Spleen (tissue), 11 donors: ENCODE data around the gene CDC27. TPM values are rescaled to one million over a fixed set of nuclear protein-coding genes. Genes with fewer than 3 reads are reported as not detected.
"Not testable (repeated sequence)": the region's sequence is repeated elsewhere in the genome, so short reads cannot be mapped to it uniquely, and the experiment has no call there.

Experiments
- DNase-seq: peaks from one replicate; pipeline ENCODE4 v3.0.0-alpha.2; 2020
- H3K27ac ChIP-seq, 8 donors: fragments of 200-600 bp; sonication (generic) in 7 of 8; 1 replicate in 4 of 8; 2 replicates in 4 of 8; pipeline versions ENCODE4 v1.5.0 to v1.8.0; 2016 to 2021; ENCODE audit warnings: inconsistent platforms in 4 of 8, mild to moderate bottlenecking in 4 of 8, moderate library complexity in 1 of 8
- H3K27me3 ChIP-seq, 7 donors: fragments of 200-600 bp; sonication (generic) in 6 of 7; replicated peaks in 1 of 7; 1 replicate in 4 of 7; 2 replicates in 3 of 7; pipeline versions ENCODE4 v1.5.0 to v1.8.0; 2016 to 2021; ENCODE audit warnings: inconsistent platforms in 3 of 7, mild to moderate bottlenecking in 1 of 7
- H3K36me3 ChIP-seq, 6 donors: fragments of 200-600 bp; sonication (generic) in 5 of 6; 1 replicate in 4 of 6; 2 replicates in 2 of 6; pipeline versions ENCODE4 v1.5.0 to v1.8.0; 2016 to 2021; ENCODE audit warnings: inconsistent platforms in 2 of 6
- H3K4me1 ChIP-seq, 6 donors: fragments of 200-600 bp; sonication (generic) in 5 of 6; 1 replicate in 3 of 6; 2 replicates in 3 of 6; pipeline versions ENCODE4 v1.5.0 to v1.8.0; 2016 to 2021; ENCODE audit warnings: inconsistent platforms in 3 of 6
- H3K4me3 ChIP-seq, 8 donors: fragments of 200-600 bp; sonication (generic) in 7 of 8; 1 replicate in 4 of 8; 2 replicates in 4 of 8; pipeline versions ENCODE4 v1.5.0 to v1.8.0; 2016 to 2021; ENCODE audit warnings: inconsistent platforms in 4 of 8, mild to moderate bottlenecking in 4 of 8, moderate library complexity in 2 of 8
- H3K9me3 ChIP-seq, 8 donors: fragments of 200-600 bp; sonication (generic) in 7 of 8; 1 replicate in 4 of 8; 2 replicates in 4 of 8; pipeline versions ENCODE4 v1.5.0 to v1.8.0; 2016 to 2021; ENCODE audit warnings: inconsistent platforms in 4 of 8
- CTCF ChIP-seq, 11 experiments: fragments of 200-600 bp in 7 of 11; fragments of 450-650 bp in 4 of 11; sonication (generic) in 4 of 11; IDR thresholded peaks in 8 of 11; conservative IDR thresholded peaks in 3 of 11; 1 replicate in 7 of 11; 2 replicates in 4 of 11; pipeline versions ENCODE4 v1.4.0 to v1.8.0; 2016 to 2021; ENCODE audit warnings: antibody characterized with exemption in 11 of 11, inconsistent platforms in 4 of 11, mild to moderate bottlenecking in 1 of 11
- POLR2A ChIP-seq, 3 donors: fragments of 450-650 bp; IDR thresholded peaks; one replicate each; pipeline ENCODE4 v1.5.1; 2017; ENCODE audit warnings: antibody characterized with exemption in 3 of 3, mild to moderate bottlenecking in 1 of 3
- POLR2AphosphoS5 ChIP-seq, 3 donors: sonication (generic); formaldehyde crosslinking; IDR thresholded peaks; one replicate each; pipeline ENCODE4 v1.5.1; 2017; ENCODE audit warnings: antibody characterized with exemption in 3 of 3
- WGBS, 5 donors: extraction: QIAGEN DNeasy Blood & Tissue Kit in 3 of 5; methylation state at CpG; one replicate each; pipeline versions ENCODE4 v1.1.5 to v1.1.7; 2013 to 2018; 5-methylcytosine and 5-hydroxymethylcytosine counted together
- intact Hi-C: fragments of 100-400 bp; cut with DNase I; formaldehyde crosslinking; loops from one replicate; pipeline ENCODE4 v1.15.0; 2023; ENCODE audit warnings: low total_unique reads
- polyA plus RNA-seq, 3 donors: library from polyadenylated mRNA; stranded (reverse); fragments of 200-250 nt; gene quantifications; one replicate each; pipeline ENCODE4 v1.2.1, GENCODE V29; 2013
- total RNA-seq, 7 donors: library from RNA; depleted of rRNA in 3 of 7; stranded (reverse); fragments of >200 nt in 3 of 7; fragmentation: NEBNext Ultra II Directional in 4 of 7; extraction: Animal tissue kit (Norgen Biotek cat#: 25700) in 4 of 7; gene quantifications; one replicate each; pipeline versions ENCODE4 v1.1.0 to v1.2.1, GENCODE V29; 2016 to 2021
- donor health status: healthy with polysubstance abuse.
- donor health status: DM: no; HTN: no; CAD: no; lungs with moderate emphysema.
- donor health status: DM: no; HTN: no; CAD: no.
- donor health status: Bipolar disorder and iron deficiency.
- donor health status: healthy.
- donor health status: DM: no; HTN: no; CAD: no.
- donor health status: DM: yes; HTN: yes; CAD: no.

CDC27 gene
- total and polyA plus RNA-seq, 10 donors, result 14.0 to 94.5 (median 75.8) TPM

GRCh38 chr17:47119746-47120520 is 69.2 kb downstream of the CDC27 start:
- TF ChIP-seq POLR2A (IDR thresholded peaks at IDR 0.05) (no peak), CTCF (IDR thresholded peaks at IDR 0.05 in 8 of 11, conservative IDR thresholded peaks at IDR 0.05 in 3 of 11) (no peak), POLR2AphosphoS5 (IDR thresholded peaks at IDR 0.05) (no peak)
- Histone ChIP-seq H3K36me3 (peaks cover 5 to 81% (median 38%) of the 10 kb centered on the region in 6 donors), H3K9me3 (no peaks in the 10 kb centered on the region), H3K27ac (no peak overlapping the region), H3K27me3 (no peaks in the 10 kb centered on the region), H3K4me1 (no peaks in the 10 kb centered on the region), H3K4me3 (no peak overlapping the region)
- 88 to 93% (median 91%) methylated on average over 2 of the region's 2 CpGs for WGBS, 5 donors
- intact Hi-C loops, result no loop called here
- DNase-seq, result no peak

- no peaks in the 10 kb centered on the region for H3K27me3 ChIP-seq
- no peak overlapping the region for H3K4me3 ChIP-seq
- no peaks in the 10 kb centered on the region for H3K9me3 ChIP-seq
- no peaks in the 10 kb centered on the region for H3K4me1 ChIP-seq
- TF ChIP-seq POLR2AphosphoS5 (IDR thresholded peaks at IDR 0.05) (no peak), CTCF (IDR thresholded peaks at IDR 0.05 in 8 of 11, conservative IDR thresholded peaks at IDR 0.05 in 3 of 11) (no peak), POLR2A (IDR thresholded peaks at IDR 0.05) (no peak)
- intact Hi-C loops, result no loop called here
- peaks cover 5 to 56% (median 25%) of the 10 kb centered on the region in 6 donors for H3K36me3 ChIP-seq
- no peak overlapping the region for H3K27ac ChIP-seq
- WGBS, 5 donors, result 95 to 96% (median 95%) methylated on average over 3 of the region's 3 CpGs
- DNase-seq, result no peak
Observed at GRCh38 chr17:47117386-47117785, 71.7 kb downstream of the CDC27 start.

- Histone ChIP-seq H3K4me1 (peaks cover 0 to under 1% (median 0%) of the 10 kb centered on the region in 6 donors), H3K27ac (no peak overlapping the region), H3K27me3 (no peaks in the 10 kb centered on the region), H3K9me3 (no peaks in the 10 kb centered on the region), H3K4me3 (no peak overlapping the region), H3K36me3 (no peaks in the 10 kb centered on the region)
- intact Hi-C loops, result no loop called here
- no peak for DNase-seq
- TF ChIP-seq CTCF (IDR thresholded peaks at IDR 0.05 in 8 of 11, conservative IDR thresholded peaks at IDR 0.05 in 3 of 11), result no peak
- TF ChIP-seq POLR2AphosphoS5 (IDR thresholded peaks at IDR 0.05), result no peak
- no peak for TF ChIP-seq POLR2A (IDR thresholded peaks at IDR 0.05)
- WGBS, 5 donors, result 83 to 97% (median 93%) methylated on average over 7 of the region's 7 CpGs
Observed at GRCh38 chr17:47106130-47106529, 83.0 kb downstream of the CDC27 start.

GRCh38 chr17:47105246-47105645 is 83.8 kb downstream of the CDC27 start:
- H3K4me3 ChIP-seq, H3K9me3 ChIP-seq, H3K4me1 ChIP-seq, DNase-seq, H3K27ac ChIP-seq, H3K27me3 ChIP-seq, H3K36me3 ChIP-seq, intact Hi-C loops: not testable (repeated sequence)
- 41 to 76% (median 63%) methylated on average over 1 of the region's 1 CpG for WGBS, 5 donors
